Gastrocnemius medialis (tissue), 4 donors: ENCODE data around the gene MAOB. TPM values are rescaled to one million over a fixed set of nuclear protein-coding genes. Genes with fewer than 3 reads are reported as not detected.

ENCODE experiments used
- ATAC-seq, 2 donors: fragments of 150-250 bp; one replicate each; pipeline ENCODE4 v1.9.1; 2016
- DNase-seq, 2 donors: peaks; one replicate each; pipeline ENCODE4 v3.0.0-alpha.2; 2019
- H3K27ac ChIP-seq, 4 donors: fragments of 200-600 bp; sonication (generic); 1 replicate in 1 of 4; 2 replicates in 3 of 4; pipeline ENCODE4 v1.5.1; 2016 to 2018; ENCODE audit warnings: mild to moderate bottlenecking in 2 of 4, moderate library complexity in 1 of 4
- H3K27me3 ChIP-seq, 3 donors: fragments of 200-600 bp; sonication (generic) in 2 of 3; 1 replicate in 1 of 3; 2 replicates in 2 of 3; pipeline versions ENCODE4 v1.5.1 to v1.6.0; 2016 to 2019; ENCODE audit warnings: mild to moderate bottlenecking in 1 of 3, moderate library complexity in 1 of 3
- H3K36me3 ChIP-seq, 2 donors: fragments of 200-600 bp; sonication (generic) in 1 of 2; one replicate each; pipeline ENCODE4 v1.5.1; 2017 to 2018
- H3K4me1 ChIP-seq, 2 donors: fragments of 200-600 bp; sonication (generic) in 1 of 2; one replicate each; pipeline ENCODE4 v1.5.1; 2016 to 2017; ENCODE audit warnings: mild to moderate bottlenecking in 2 of 2
- H3K4me3 ChIP-seq, 4 donors: fragments of 200-600 bp; sonication (generic) in 3 of 4; 1 replicate in 1 of 4; 2 replicates in 3 of 4; pipeline ENCODE4 v1.5.1; 2016 to 2019; ENCODE audit warnings: mild to moderate bottlenecking in 2 of 4
- H3K9me3 ChIP-seq, 3 donors: fragments of 200-600 bp; sonication (generic) in 2 of 3; 1 replicate in 1 of 3; 2 replicates in 2 of 3; pipeline ENCODE4 v1.5.1; 2016 to 2019
- POLR2A ChIP-seq, 2 donors: fragments of 450-650 bp; IDR thresholded peaks; one replicate each; pipeline ENCODE4 v1.6.1; 2017; ENCODE audit warnings: antibody characterized with exemption in 2 of 2, mild to moderate bottlenecking in 2 of 2, moderate library complexity in 2 of 2
- in situ Hi-C, 4 donors: fragments of 200-750 bp; cut with MboI; loops; one replicate each; pipeline versions ENCODE4 v1.15.0 to v1.8.0; 2017; ENCODE audit warnings: low sequenced_read_pairs in 4 of 4
- intact Hi-C: fragments of 100-400 bp; cut with DNase I; formaldehyde crosslinking; loops from one replicate; pipeline ENCODE4 v1.15.1; 2023; ENCODE audit warnings: low total_unique reads
- total RNA-seq, 4 donors: library from RNA; depleted of rRNA; stranded (reverse); fragments of >200 nt; gene quantifications; one replicate each; pipeline versions ENCODE4 v1.1.0 to v1.2.3, GENCODE V29; 2016
- TF ChIP-seq, protein P1 (sequence below), 5 experiments: fragments of 450-650 bp in 3 of 5; fragments of 200-600 bp in 2 of 5; sonication (generic) in 2 of 5; IDR thresholded peaks in 4 of 5; conservative IDR thresholded peaks in 1 of 5; 1 replicate in 4 of 5; 2 replicates in 1 of 5; pipeline ENCODE4 v1.5.1; 2016 to 2019; ENCODE audit warnings: antibody characterized with exemption in 5 of 5, mild to moderate bottlenecking in 3 of 5, moderate library complexity in 3 of 5

MAOB gene
- total RNA-seq, 4 donors from 2014 or later: 7.8 to 34.5 (median 29.3) TPM

DNA sequence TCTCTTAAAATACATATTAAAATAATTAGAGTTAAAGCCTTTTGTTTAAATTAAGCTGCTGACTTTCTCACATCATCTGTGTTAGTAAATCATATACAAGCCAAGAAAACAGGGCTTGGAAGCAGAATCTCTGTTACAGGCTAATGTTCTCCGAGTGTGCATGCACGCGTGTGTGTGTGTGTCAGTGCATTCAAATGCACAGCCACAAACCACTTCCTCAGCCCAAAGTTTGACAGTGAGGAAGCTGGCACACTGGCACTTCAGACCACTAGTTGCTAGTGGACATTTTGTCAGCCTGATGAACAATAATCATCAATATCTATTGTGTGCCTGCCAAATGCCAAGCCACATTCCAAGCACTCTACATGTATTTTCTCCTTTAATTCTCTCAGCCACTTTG is 5.6 kb downstream of the MAOB start:
- Histone ChIP-seq H3K4me3 (no peak overlapping the region), H3K4me1 (peaks cover 0 to 12% of the 10 kb centered on the region in 2 donors), H3K27me3 (no peaks in the 10 kb centered on the region), H3K9me3 (no peaks in the 10 kb centered on the region), H3K36me3 (no peaks in the 10 kb centered on the region), H3K27ac (peak overlapping the region in 1 of 4 donors; percentile 88)
- in situ Hi-C loops: no loop called here
- intact Hi-C loops: no loop called here
- DNase-seq: no peak
- ATAC-seq: no peak
- TF ChIP-seq POLR2A (IDR thresholded peaks at IDR 0.05): no peak
- TF ChIP-seq, protein P1, sequence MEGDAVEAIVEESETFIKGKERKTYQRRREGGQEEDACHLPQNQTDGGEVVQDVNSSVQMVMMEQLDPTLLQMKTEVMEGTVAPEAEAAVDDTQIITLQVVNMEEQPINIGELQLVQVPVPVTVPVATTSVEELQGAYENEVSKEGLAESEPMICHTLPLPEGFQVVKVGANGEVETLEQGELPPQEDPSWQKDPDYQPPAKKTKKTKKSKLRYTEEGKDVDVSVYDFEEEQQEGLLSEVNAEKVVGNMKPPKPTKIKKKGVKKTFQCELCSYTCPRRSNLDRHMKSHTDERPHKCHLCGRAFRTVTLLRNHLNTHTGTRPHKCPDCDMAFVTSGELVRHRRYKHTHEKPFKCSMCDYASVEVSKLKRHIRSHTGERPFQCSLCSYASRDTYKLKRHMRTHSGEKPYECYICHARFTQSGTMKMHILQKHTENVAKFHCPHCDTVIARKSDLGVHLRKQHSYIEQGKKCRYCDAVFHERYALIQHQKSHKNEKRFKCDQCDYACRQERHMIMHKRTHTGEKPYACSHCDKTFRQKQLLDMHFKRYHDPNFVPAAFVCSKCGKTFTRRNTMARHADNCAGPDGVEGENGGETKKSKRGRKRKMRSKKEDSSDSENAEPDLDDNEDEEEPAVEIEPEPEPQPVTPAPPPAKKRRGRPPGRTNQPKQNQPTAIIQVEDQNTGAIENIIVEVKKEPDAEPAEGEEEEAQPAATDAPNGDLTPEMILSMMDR (IDR thresholded peaks at IDR 0.05 in 4 of 5, conservative IDR thresholded peaks at IDR 0.05 in 1 of 5): no peak

DNA sequence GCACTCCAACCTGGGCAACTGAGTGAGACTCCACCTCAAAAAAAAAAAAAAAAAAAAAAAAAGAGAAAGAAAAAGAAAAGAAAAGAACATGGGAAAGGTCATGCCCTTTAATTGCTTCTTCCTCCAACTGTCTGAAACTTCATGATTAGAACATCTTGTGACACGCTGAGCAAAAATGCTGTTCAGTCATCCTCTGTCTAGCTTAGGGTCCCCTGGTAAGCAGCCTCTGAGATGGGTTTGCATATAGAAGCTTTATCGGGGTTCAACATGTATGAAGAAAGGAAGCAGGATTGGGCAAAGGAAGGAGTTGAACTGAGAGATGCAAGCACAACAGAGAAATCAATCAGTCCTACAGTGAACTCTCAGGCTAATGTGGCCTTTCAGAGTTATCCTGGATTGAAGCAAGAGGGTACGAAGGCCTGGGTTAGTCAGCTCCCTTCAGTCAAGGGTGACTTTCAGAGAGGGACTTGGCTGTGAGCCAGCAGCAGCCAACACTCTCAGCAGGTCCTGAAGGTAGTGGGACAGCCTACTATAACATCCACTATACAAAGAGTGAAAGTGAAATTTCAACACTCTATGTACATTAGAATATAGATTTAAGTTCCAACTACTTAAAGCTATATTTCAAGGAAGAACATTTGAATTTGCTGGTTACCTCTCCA is 11.4 kb downstream of the MAOB start:
- H3K4me3 ChIP-seq: no peak overlapping the region
- intact Hi-C loops: no loop called here
- H3K36me3 ChIP-seq: no peaks in the 10 kb centered on the region
- H3K9me3 ChIP-seq: no peaks in the 10 kb centered on the region
- no peaks in the 10 kb centered on the region for H3K27me3 ChIP-seq
- TF ChIP-seq, protein P1 (IDR thresholded peaks at IDR 0.05 in 4 of 5, conservative IDR thresholded peaks at IDR 0.05 in 1 of 5): no peak
- no peak for TF ChIP-seq POLR2A (IDR thresholded peaks at IDR 0.05)
- H3K27ac ChIP-seq: peak overlapping the region; percentile 18 to 84 (median 42)
- no peak for DNase-seq
- no peak for ATAC-seq
- in situ Hi-C loops: no loop called here
- peaks cover 7 to 24% of the 10 kb centered on the region in 2 donors for H3K4me1 ChIP-seq

DNA sequence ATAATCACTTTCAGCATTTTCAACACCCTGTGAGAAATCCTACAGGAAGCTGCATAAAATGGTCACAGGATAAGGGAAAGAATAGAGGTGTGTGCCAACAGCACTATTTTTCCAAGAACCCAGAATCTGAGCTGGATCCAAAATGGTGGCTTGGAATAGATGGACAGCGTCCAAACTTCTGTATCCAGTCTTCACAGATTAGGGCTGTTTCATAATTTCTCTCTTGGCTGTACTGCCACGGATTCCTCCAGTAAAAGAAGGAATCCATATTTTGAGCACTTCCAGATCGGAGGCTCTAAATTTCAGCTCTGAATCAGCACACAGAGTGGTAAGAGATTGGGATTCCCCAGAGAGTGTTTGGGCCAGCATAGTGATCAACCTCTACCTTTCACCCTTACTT is 12.2 kb downstream of the MAOB start:
- ATAC-seq (no peak), DNase-seq (no peak)
- TF ChIP-seq POLR2A (IDR thresholded peaks at IDR 0.05): no peak
- TF ChIP-seq, protein P1 (IDR thresholded peaks at IDR 0.05 in 4 of 5, conservative IDR thresholded peaks at IDR 0.05 in 1 of 5): no peak
- intact Hi-C loops: no loop called here
- Histone ChIP-seq H3K36me3 (no peaks in the 10 kb centered on the region), H3K4me3 (no peak overlapping the region), H3K4me1 (peaks cover 7 to 24% of the 10 kb centered on the region in 2 donors), H3K9me3 (no peaks in the 10 kb centered on the region), H3K27ac (peak overlapping the region in 2 of 4 donors; percentile 7 to 84), H3K27me3 (no peaks in the 10 kb centered on the region)
- in situ Hi-C loops: no loop called here

DNA sequence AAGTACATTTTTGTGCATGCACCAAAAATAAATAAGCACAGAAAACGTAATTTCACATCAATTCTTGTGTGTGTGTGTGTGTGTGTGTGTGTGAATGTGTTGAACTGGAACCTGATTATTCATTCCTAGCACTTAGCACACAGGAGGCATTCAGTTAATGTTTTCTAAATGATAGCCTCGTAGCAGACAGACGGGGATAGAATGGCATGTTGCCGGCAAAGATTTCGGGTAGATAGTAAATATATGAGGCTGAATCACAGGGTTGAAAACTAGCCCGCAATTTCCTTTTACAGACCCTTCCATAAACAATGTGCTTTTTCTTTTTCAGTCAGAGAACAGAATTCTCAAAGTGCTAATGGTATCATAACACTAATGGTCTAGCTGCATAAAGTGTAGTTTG is 13.5 kb downstream of the MAOB start:
- H3K27me3 ChIP-seq: no peaks in the 10 kb centered on the region
- H3K36me3 ChIP-seq: no peaks in the 10 kb centered on the region
- in situ Hi-C loops: no loop called here
- no peak overlapping the region for H3K4me3 ChIP-seq
- no peaks in the 10 kb centered on the region for H3K9me3 ChIP-seq
- intact Hi-C loops: no loop called here
- peaks cover 7 to 24% of the 10 kb centered on the region in 2 donors for H3K4me1 ChIP-seq
- no peak for TF ChIP-seq POLR2A (IDR thresholded peaks at IDR 0.05)
- TF ChIP-seq, protein P1 (IDR thresholded peaks at IDR 0.05 in 4 of 5, conservative IDR thresholded peaks at IDR 0.05 in 1 of 5): no peak
- DNase-seq (no peak), ATAC-seq (no peak)
- H3K27ac ChIP-seq: peak overlapping the region in 3 of 4 donors; percentile 37 to 84 (median 51)
